ENCODE measurements around the gene ROR1.

Gene ROR1

DNA sequence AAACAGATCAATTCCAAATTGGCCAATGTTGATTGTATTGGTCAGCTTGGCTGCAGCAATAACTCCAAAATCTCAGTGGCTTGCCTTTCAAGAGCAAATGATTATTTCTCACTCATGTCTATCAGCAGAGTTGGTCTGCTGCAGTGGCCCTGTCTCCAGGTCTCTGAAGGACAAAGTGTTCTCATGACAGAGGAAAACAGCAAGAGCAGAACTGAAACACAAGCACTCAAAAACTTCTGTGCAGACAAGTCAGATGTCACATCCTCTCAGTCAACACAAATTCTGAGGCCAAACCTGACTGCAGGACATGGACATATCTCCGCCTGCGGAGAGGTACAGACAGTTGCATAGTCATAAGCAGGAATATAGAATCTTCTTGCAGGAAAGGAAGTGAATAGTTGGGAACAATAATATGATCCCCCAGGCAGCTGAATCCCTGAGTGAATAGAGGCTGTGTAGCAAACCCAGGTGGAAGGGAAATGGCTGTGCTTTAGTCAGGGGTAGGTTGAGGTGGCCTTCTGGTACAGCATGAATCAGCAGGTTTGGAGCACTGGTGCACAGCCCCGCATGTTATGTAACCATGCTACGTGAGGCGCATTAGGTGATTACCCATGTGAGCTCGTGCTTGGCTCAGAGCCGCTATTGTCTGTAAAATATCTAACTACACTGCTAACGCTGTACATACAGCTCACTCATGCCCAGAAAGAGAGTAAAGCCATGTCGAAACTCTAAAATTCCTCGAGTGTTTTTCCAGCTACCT is 412.5 kb downstream of the ROR1 start:
- no peak overlapping the region for H2BK15ac ChIP-seq (ENCODE audit: low read depth, poor library complexity, severe bottlenecking)
- no peak overlapping the region for H3K14ac ChIP-seq (ENCODE audit: low read length in 2 of 2)
- no peaks in the 10 kb centered on the region for H3K36me3 ChIP-seq (ENCODE audit: control insufficient read depth in 1 of 2, insufficient read depth in 2 of 2, low read depth in 1 of 2, low read length in 2 of 2)
- 97% methylated on average over 10 of the region's 10 CpGs for WGBS
- no peaks in the 10 kb centered on the region for H3K79me1 ChIP-seq (replicated peaks; ENCODE audit: low read length, poor library complexity, severe bottlenecking)
- H2BK5ac ChIP-seq (ENCODE audit: low read depth, low read length, poor library complexity, severe bottlenecking) = no peak overlapping the region
- H3K4me2 ChIP-seq (ENCODE audit: low read length, poor library complexity, severe bottlenecking) = no peak overlapping the region
- peaks cover 2% of the 10 kb centered on the region for H3K4me1 ChIP-seq (ENCODE audit: control insufficient read depth, insufficient read depth, low read depth, low read length)
- no peaks in the 10 kb centered on the region for H3K27me3 ChIP-seq (ENCODE audit: control insufficient read depth in 1 of 2, insufficient read depth in 1 of 2, low read length in 2 of 2)
- H2AFZ ChIP-seq (ENCODE audit: low read depth, low read length) = no peak overlapping the region
- H3K27ac ChIP-seq (ENCODE audit: low read length, poor library complexity, severe bottlenecking) = no peak overlapping the region
- H4K8ac ChIP-seq (ENCODE audit: low read length) = no peak overlapping the region
- no peak overlapping the region for H2AK5ac ChIP-seq (ENCODE audit: low read length, severe bottlenecking)
- no peak overlapping the region for H3K9ac ChIP-seq (ENCODE audit: low read length)
- DNase-seq = no peak
- H3K18ac ChIP-seq (ENCODE audit: low read depth in 1 of 2, low read length in 2 of 2) = no peak overlapping the region
- no peak overlapping the region for H3K23ac ChIP-seq (ENCODE audit: low read length in 2 of 2)
- H2BK12ac ChIP-seq (ENCODE audit: low read length in 2 of 2) = no peak overlapping the region
- H3K4ac ChIP-seq (ENCODE audit: low read depth in 1 of 2, low read length in 2 of 2) = no peak overlapping the region
- H3K4me3 ChIP-seq (ENCODE audit: insufficient read depth in 1 of 2, low read depth in 1 of 2, low read length in 2 of 2) = no peak overlapping the region
- no peak overlapping the region for H4K91ac ChIP-seq (ENCODE audit: low read length)
- no peak overlapping the region for H2BK120ac ChIP-seq (ENCODE audit: low read depth, low read length)
- no peaks in the 10 kb centered on the region for H3K9me3 ChIP-seq (ENCODE audit: control insufficient read depth, low read length)

DNA sequence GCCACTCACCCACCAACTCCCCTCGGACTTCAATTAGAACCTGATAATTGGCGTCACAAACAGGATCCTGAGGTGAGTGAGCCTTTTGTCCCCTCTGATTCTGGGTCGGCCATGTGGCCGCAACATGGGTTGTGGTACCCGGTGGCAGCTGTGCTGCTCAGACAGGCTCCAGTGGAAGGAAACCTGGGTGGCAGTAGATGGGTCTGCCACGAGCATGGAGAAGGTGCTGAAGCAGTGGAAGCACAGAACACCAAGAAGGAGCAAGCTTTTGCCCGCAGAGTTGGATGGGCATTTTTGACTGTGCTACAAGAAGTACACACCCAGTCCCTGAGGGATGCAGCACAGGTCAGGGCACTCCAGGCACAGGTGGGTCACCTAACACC is 413.1 kb downstream of the ROR1 start:
- Histone ChIP-seq H4K91ac (ENCODE audit: low read length) (no peak overlapping the region), H3K79me1 (replicated peaks; ENCODE audit: low read length, poor library complexity, severe bottlenecking) (no peaks in the 10 kb centered on the region), H3K4me3 (ENCODE audit: insufficient read depth in 1 of 2, low read depth in 1 of 2, low read length in 2 of 2) (no peak overlapping the region), H2BK15ac (ENCODE audit: low read depth, poor library complexity, severe bottlenecking) (no peak overlapping the region), H3K27me3 (ENCODE audit: control insufficient read depth in 1 of 2, insufficient read depth in 1 of 2, low read length in 2 of 2) (no peaks in the 10 kb centered on the region), H4K8ac (ENCODE audit: low read length) (no peak overlapping the region), H2AK5ac (ENCODE audit: low read length, severe bottlenecking) (no peak overlapping the region), H3K4me1 (ENCODE audit: control insufficient read depth, insufficient read depth, low read depth, low read length) (peaks cover 2% of the 10 kb centered on the region), H3K36me3 (ENCODE audit: control insufficient read depth in 1 of 2, insufficient read depth in 2 of 2, low read depth in 1 of 2, low read length in 2 of 2) (no peaks in the 10 kb centered on the region), H3K18ac (ENCODE audit: low read depth in 1 of 2, low read length in 2 of 2) (no peak overlapping the region), H3K9ac (ENCODE audit: low read length) (no peak overlapping the region), H2BK12ac (ENCODE audit: low read length in 2 of 2) (no peak overlapping the region), H3K23ac (ENCODE audit: low read length in 2 of 2) (no peak overlapping the region), H3K4ac (ENCODE audit: low read depth in 1 of 2, low read length in 2 of 2) (no peak overlapping the region), H3K4me2 (ENCODE audit: low read length, poor library complexity, severe bottlenecking) (no peak overlapping the region), H2AFZ (ENCODE audit: low read depth, low read length) (no peak overlapping the region), H2BK5ac (ENCODE audit: low read depth, low read length, poor library complexity, severe bottlenecking) (no peak overlapping the region), H3K14ac (ENCODE audit: low read length in 2 of 2) (no peak overlapping the region), H3K27ac (ENCODE audit: low read length, poor library complexity, severe bottlenecking) (no peak overlapping the region), H3K9me3 (ENCODE audit: control insufficient read depth, low read length) (no peaks in the 10 kb centered on the region), H2BK120ac (ENCODE audit: low read depth, low read length) (no peak overlapping the region)
- WGBS = 97% methylated on average over 7 of the region's 7 CpGs
- no peak for DNase-seq

DNA sequence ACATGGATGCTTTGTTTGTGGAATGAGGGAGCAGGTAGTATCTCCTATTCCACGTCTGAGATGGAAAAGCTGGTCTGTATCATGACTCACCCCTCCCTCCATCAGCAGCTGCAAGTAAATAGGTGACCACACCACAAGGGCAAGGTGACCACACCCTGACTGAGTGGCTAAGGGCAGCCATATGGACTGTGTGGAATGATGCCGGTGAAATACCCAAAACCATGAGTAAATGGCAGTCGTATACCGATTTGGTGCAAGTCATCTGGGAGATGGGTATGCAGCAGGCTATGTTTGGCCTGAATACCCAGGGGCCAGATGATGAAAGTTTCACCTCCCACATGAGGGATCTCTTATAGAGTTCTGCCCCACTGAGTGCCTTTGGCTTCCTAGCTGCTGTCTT is 413.8 kb downstream of the ROR1 start:
- 96% methylated on average over 3 of the region's 4 CpGs for WGBS
- Histone ChIP-seq H4K8ac (ENCODE audit: low read length) (no peak overlapping the region), H2BK120ac (ENCODE audit: low read depth, low read length) (no peak overlapping the region), H3K27me3 (ENCODE audit: control insufficient read depth in 1 of 2, insufficient read depth in 1 of 2, low read length in 2 of 2) (no peaks in the 10 kb centered on the region), H3K9ac (ENCODE audit: low read length) (no peak overlapping the region), H3K4ac (ENCODE audit: low read depth in 1 of 2, low read length in 2 of 2) (no peak overlapping the region), H3K27ac (ENCODE audit: low read length, poor library complexity, severe bottlenecking) (no peak overlapping the region), H3K18ac (ENCODE audit: low read depth in 1 of 2, low read length in 2 of 2) (no peak overlapping the region), H2BK5ac (ENCODE audit: low read depth, low read length, poor library complexity, severe bottlenecking) (no peak overlapping the region), H3K4me2 (ENCODE audit: low read length, poor library complexity, severe bottlenecking) (no peak overlapping the region), H3K36me3 (ENCODE audit: control insufficient read depth in 1 of 2, insufficient read depth in 2 of 2, low read depth in 1 of 2, low read length in 2 of 2) (no peaks in the 10 kb centered on the region), H3K4me1 (ENCODE audit: control insufficient read depth, insufficient read depth, low read depth, low read length) (peaks cover 2% of the 10 kb centered on the region), H2AFZ (ENCODE audit: low read depth, low read length) (no peak overlapping the region), H2AK5ac (ENCODE audit: low read length, severe bottlenecking) (no peak overlapping the region), H3K14ac (ENCODE audit: low read length in 2 of 2) (no peak overlapping the region), H3K23ac (ENCODE audit: low read length in 2 of 2) (no peak overlapping the region), H3K79me1 (replicated peaks; ENCODE audit: low read length, poor library complexity, severe bottlenecking) (no peaks in the 10 kb centered on the region), H2BK15ac (ENCODE audit: low read depth, poor library complexity, severe bottlenecking) (no peak overlapping the region), H3K9me3 (ENCODE audit: control insufficient read depth, low read length) (no peaks in the 10 kb centered on the region), H3K4me3 (ENCODE audit: insufficient read depth in 1 of 2, low read depth in 1 of 2, low read length in 2 of 2) (no peak overlapping the region), H2BK12ac (ENCODE audit: low read length in 2 of 2) (no peak overlapping the region), H4K91ac (ENCODE audit: low read length) (no peak overlapping the region)
- no peak for DNase-seq

DNA sequence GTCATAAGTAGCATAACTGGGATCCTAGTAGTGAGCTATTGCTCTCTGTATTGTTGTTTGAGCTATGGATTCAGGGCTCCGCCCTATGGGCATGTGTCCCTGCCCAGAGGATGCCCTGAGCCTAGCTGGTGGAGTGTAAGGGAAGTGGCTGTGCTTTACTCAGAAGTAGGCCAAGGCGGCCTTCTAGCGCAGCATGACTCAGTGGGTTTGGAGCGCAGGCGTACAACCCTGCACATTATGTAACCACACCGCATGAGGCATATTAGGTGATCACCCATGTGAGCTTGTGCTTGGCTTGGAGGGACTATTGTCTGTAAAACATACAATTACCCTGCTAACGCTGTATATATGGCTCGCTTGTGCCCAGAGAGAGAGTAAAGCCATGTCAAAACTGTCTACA is 418.5 kb downstream of the ROR1 start:
- no peaks in the 10 kb centered on the region for H3K27me3 ChIP-seq (ENCODE audit: control insufficient read depth in 1 of 2, insufficient read depth in 1 of 2, low read length in 2 of 2)
- DNase-seq = no peak
- H3K79me1 ChIP-seq (replicated peaks; ENCODE audit: low read length, poor library complexity, severe bottlenecking) = no peaks in the 10 kb centered on the region
- no peak overlapping the region for H3K4ac ChIP-seq (ENCODE audit: low read depth in 1 of 2, low read length in 2 of 2)
- no peak overlapping the region for H2BK12ac ChIP-seq (ENCODE audit: low read length in 2 of 2)
- WGBS = 99% methylated on average over 8 of the region's 8 CpGs
- no peak overlapping the region for H3K4me2 ChIP-seq (ENCODE audit: low read length, poor library complexity, severe bottlenecking)
- H3K4me3 ChIP-seq (ENCODE audit: insufficient read depth in 1 of 2, low read depth in 1 of 2, low read length in 2 of 2) = no peak overlapping the region
- peak overlapping the region in 1 of 2 experiments; percentile 90 for H3K14ac ChIP-seq (ENCODE audit: low read length in 2 of 2)
- no peak overlapping the region for H2AFZ ChIP-seq (ENCODE audit: low read depth, low read length)
- no peaks in the 10 kb centered on the region for H3K36me3 ChIP-seq (ENCODE audit: control insufficient read depth in 1 of 2, insufficient read depth in 2 of 2, low read depth in 1 of 2, low read length in 2 of 2)
- no peak overlapping the region for H3K9ac ChIP-seq (ENCODE audit: low read length)
- H3K23ac ChIP-seq (ENCODE audit: low read length in 2 of 2) = no peak overlapping the region
- H2BK120ac ChIP-seq (ENCODE audit: low read depth, low read length) = no peak overlapping the region
- no peak overlapping the region for H4K91ac ChIP-seq (ENCODE audit: low read length)
- H2BK5ac ChIP-seq (ENCODE audit: low read depth, low read length, poor library complexity, severe bottlenecking) = no peak overlapping the region
- no peaks in the 10 kb centered on the region for H3K9me3 ChIP-seq (ENCODE audit: control insufficient read depth, low read length)
- no peak overlapping the region for H3K18ac ChIP-seq (ENCODE audit: low read depth in 1 of 2, low read length in 2 of 2)
- H2BK15ac ChIP-seq (ENCODE audit: low read depth, poor library complexity, severe bottlenecking) = no peak overlapping the region
- no peak overlapping the region for H3K27ac ChIP-seq (ENCODE audit: low read length, poor library complexity, severe bottlenecking)
- H3K4me1 ChIP-seq (ENCODE audit: control insufficient read depth, insufficient read depth, low read depth, low read length) = no peaks in the 10 kb centered on the region
- no peak overlapping the region for H4K8ac ChIP-seq (ENCODE audit: low read length)
- H2AK5ac ChIP-seq (ENCODE audit: low read length, severe bottlenecking) = no peak overlapping the region
